HG03571 (cell line): ENCODE results near the gene MYBBP1A.

Source experiments
- ATAC-seq: cut with Tn5 transposase; IDR thresholded peaks from one replicate; pipeline ENCODE4 v1.9.1; 2021; ENCODE audit not compliant: unreplicated experiment

Gene MYBBP1A

GRCh38 chr17:4506175-4506813, 48.9 kb downstream of the MYBBP1A start:
- ATAC-seq = no peak

- no peak for ATAC-seq
These were observed 50.0 kb downstream of the MYBBP1A start for GRCh38 chr17:4505187-4505586.

GRCh38 chr17:4504188-4504587, 51.0 kb downstream of the MYBBP1A start:
- no peak for ATAC-seq

- no peak for ATAC-seq
These were observed 51.7 kb downstream of the MYBBP1A start for GRCh38 chr17:4503283-4504025.

- ATAC-seq = no peak
These were observed 52.6 kb downstream of the MYBBP1A start for GRCh38 chr17:4502466-4503154.

GRCh38 chr17:4501295-4501949, 53.8 kb downstream of the MYBBP1A start:
- no peak for ATAC-seq

GRCh38 chr17:4500191-4500571, 55.0 kb downstream of the MYBBP1A start:
- no peak for ATAC-seq

GRCh38 chr17:4499431-4500190, 55.6 kb downstream of the MYBBP1A start:
- no peak for ATAC-seq

- ATAC-seq = no peak
These were observed 56.5 kb downstream of the MYBBP1A start, which contains the start of gene SPNS2 for GRCh38 chr17:4498461-4499397. TSS of gene SPNS2 (plus strand) at chr17:4498881. CDS start at chr17:4499048, 167 bp downstream.

- ATAC-seq = no peak
These were observed 57.9 kb downstream of the MYBBP1A start for GRCh38 chr17:4497101-4497824.

GRCh38 chr17:4492721-4493561, 62.2 kb downstream of the MYBBP1A start:
- ATAC-seq = no peak

- ATAC-seq = no peak
These were observed 64.5 kb downstream of the MYBBP1A start for GRCh38 chr17:4490637-4491061.

GRCh38 chr17:4490109-4490591, 65.0 kb downstream of the MYBBP1A start:
- ATAC-seq = no peak

GRCh38 chr17:4488989-4489595, 66.1 kb downstream of the MYBBP1A start:
- no peak for ATAC-seq
